ENCODE results near the gene MPC1L.
A peak's percentile ranks its signal among the peaks of the same experiment; 100 is the strongest.
"Not testable (repeated sequence)": the region's sequence is repeated elsewhere in the genome, so short reads cannot be mapped to it uniquely, and the experiment has no call there.

MPC1L gene

GRCh38 chrX:40623139-40623536 lies at the start of gene MPC1L:
TSS of gene MPC1L (plus strand) at chrX:40623428. CDS start at chrX:40623566, 138 bp downstream.
- no peak for DNase-seq

GRCh38 chrX:40573763-40574162 lies 49.5 kb upstream of the MPC1L start:
- DNase-seq, result no peak

DNA sequence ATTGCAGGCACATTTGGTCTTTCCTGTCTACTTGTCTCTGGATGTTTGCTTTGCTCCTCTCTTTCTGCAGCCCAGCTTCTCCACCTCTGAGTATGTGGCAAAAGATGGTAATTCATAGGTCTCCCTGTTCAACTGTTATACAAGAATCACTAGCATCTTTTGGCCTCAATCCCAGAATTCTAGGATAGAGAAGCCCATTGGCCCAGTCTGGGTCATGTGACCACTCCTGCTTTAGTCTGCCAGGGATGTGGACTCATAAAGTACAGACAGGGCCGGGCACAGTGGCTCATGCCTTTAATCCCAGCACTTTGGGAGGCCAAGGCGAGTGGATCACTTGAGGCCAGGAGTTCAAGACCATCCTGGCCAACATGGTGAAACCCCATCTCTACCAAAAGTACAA lies 47.8 kb upstream of the MPC1L start:
- DNase-seq, result not testable (repeated sequence)

GRCh38 chrX:40576291-40576690 lies 46.9 kb upstream of the MPC1L start:
- DNase-seq, result no peak

DNA sequence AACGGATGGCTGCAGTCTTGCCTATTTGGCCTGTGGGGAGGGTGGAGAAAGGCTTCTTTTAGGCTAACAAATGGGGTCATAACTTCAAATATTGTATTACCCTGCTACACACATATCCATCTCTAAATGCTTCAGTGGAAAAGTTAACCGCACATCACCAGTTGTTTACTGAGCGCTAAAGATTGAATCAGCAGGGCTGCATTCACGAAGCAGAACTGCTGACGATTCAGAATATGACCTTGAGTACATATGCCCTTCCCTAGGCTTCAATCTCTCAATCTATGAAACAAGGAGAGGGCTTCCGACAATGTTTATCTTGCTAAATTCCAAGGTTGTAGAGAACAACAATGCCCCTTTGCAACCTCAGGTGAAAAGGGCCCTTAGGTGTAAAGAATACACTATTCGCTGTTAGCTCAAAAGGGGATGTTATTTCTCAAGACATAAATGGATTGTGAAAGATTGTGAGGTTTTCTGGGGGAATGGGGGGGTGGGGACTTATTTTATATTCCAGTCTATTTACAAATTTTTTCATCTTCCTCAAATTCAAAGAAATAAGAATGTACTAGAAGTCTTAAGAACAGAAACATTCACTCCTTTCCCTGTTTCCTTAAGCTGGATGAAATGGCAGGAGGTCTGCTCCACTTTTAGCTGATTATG lies 45.1 kb upstream of the MPC1L start:
- DNase-seq, result no peak

- no peak for DNase-seq
Measured at GRCh38 chrX:40579141-40579540, 44.1 kb upstream of the MPC1L start.

DNA sequence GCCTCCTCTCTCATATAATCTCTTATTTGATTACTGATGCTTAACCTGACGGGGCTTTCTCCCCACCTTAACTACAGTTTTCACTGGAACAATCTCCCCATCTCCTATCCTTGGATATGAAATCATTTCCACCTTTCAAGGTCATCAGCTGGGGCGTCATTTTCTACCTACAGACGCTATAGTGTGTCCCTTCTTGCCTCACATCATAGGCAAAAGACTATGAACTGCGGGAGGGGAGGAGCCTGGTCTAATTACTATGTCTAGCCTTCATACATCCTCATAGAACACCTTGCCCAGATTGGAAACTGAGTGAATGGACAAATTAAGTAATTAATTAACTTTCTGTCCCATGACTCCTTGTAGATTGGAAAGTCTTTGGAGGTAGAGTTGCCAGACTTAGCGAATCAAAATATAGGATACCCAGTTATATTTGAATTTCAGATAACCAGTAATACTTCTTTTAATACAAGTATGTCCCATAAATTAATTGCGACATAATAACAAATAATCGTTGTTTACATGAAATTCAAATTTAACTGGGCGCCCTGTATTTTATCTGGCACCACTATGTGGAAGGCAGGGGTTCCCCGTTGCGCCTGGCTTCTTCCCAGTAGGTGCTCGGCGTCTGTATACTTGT lies 43.2 kb upstream of the MPC1L start:
- no peak for DNase-seq

- DNase-seq, result peak; percentile 86
Measured at GRCh38 chrX:40580537-40581335, 42.5 kb upstream of the MPC1L start, which contains the start of gene ATP6AP2. TSS of gene ATP6AP2 (plus strand) at chrX:40580970. CDS start at chrX:40581066, 96 bp downstream.

DNA sequence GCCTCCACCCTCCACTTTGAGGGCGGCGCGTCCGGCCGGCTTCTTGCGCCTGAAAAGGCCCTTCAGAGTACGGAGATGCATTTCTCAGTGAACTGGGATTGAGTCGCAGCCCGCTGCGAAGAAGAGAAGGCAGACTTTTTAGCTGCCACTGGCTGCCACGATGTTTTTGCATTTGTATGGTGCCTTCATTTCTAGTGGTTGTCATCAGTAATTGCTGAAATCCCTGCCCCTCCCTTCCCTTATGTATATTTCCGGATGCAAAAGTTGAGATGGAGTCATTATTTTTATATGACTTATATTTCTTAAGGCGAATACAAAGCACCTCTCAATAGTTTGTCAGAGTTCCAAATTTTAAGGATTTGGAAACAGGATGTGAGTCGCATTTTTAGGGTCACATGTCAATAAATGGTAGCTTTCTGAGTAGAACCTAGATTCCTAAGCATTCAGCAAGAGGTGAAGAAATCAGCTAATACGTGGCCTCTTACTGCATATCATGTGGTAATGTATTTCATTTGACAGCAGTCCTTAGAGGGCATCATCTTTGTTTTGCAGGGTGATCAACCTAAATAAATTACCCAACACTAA lies 41.8 kb upstream of the MPC1L start:
- DNase-seq, result no peak

DNA sequence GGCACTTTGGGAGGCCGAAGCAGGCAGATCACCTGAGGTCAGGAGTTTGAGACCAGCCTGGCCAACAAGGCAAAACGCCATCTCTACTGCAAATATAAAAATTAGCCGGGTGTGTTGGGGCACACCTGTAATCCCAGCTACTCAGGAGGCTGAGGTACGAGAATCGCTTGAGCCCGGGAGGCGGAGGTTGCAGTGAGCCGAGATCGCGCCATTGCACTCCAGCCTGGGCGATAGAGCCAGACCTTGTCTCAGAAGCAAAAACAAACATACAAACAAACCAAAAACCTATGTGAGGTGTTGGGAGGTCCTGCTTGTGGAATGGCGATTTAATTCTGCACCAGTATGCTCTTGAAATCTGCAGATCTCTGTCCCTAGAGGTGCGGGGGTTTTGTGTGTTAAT lies 41.0 kb upstream of the MPC1L start:
- not testable (repeated sequence) for DNase-seq

GRCh38 chrX:40582811-40583210 lies 40.4 kb upstream of the MPC1L start:
- DNase-seq, result no peak

GRCh38 chrX:40587623-40588022 lies 35.6 kb upstream of the MPC1L start:
- DNase-seq, result not testable (repeated sequence)

GRCh38 chrX:40589616-40590321 lies 33.5 kb upstream of the MPC1L start:
- not testable (repeated sequence) for DNase-seq

DNA sequence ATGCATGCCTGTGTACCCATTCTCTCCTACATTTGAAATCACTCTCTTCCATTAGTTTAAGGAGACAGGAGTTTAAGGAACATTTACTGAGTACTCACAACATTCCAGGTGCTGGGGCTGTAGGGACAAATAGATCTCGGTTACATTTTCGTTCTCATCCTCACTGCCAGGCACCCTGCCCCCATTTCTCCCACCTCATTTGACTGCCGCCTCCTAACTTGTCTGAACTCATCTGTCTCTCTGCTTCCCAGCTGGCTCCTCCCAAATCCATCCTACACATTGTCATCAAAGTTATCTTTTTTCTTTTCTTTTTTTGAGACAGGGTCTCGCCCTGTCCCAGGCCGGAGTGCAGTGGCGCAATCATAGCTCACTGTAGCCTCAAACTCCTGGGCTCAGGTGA lies 19.8 kb upstream of the MPC1L start:
- no peak for DNase-seq

DNA sequence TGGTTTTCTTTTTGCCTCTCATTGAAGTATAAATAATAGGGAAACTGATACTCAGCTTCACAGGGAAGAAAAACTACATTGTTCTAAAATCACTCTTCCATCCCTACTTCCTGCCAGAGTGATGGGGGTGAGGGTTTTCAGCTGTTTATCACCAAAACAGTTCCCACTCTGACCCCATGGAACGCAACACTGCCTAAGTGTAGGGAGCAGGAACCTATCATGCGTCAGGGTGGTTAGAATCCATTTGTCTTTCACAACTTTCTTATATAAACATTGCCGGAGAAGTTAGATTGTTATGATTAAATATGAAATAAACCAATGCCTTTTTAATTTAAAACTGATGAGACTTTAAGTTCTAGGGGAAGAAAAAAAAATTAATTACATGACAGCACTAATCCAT lies 15.8 kb upstream of the MPC1L start:
- no peak for DNase-seq

GRCh38 chrX:40612511-40612910 lies 10.7 kb upstream of the MPC1L start:
- no peak for DNase-seq

DNA sequence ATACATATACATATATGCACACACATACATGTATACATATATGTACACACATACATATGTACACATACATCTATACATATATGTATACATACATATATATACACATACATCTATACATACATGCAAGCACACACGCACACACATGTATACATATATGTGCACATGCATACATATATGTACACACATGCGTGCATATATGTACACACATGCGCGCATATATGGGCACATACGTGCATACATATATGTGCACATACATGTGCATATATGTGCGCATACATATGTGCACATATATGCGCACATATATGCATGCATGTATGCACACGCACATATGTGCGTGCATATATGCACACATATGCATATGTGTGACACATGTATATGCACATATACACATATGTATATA lies 7.3 kb upstream of the MPC1L start:
- no peak for DNase-seq

- no peak for DNase-seq
Measured at GRCh38 chrX:40617566-40617965, 5.7 kb upstream of the MPC1L start.

- DNase-seq, result no peak
Measured at GRCh38 chrX:40622479-40623138, 619 bp upstream of the MPC1L start.

- no peak for DNase-seq
Measured at GRCh38 chrX:40623665-40624064, 437 bp downstream of the MPC1L start.

DNA sequence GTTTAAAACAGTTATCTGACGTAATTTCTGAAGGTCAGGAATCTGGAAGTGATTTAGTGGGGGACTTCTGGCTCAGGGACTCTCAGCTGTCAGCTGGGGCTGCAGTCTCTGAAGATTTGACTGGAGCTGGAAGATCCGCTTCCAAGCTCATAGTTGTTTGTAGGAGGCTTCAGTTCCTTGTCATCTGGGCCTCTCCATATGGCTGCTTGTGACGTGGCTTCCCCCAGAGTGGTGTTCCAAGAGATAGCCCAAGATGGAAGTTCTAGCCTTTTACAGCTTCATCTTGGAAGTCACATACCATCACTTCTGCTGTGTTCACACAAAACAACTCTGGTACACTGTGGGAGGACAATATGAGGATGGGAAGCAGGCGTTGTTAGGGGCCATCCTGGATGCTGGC lies 2.1 kb downstream of the MPC1L start:
- DNase-seq, result no peak

DNA sequence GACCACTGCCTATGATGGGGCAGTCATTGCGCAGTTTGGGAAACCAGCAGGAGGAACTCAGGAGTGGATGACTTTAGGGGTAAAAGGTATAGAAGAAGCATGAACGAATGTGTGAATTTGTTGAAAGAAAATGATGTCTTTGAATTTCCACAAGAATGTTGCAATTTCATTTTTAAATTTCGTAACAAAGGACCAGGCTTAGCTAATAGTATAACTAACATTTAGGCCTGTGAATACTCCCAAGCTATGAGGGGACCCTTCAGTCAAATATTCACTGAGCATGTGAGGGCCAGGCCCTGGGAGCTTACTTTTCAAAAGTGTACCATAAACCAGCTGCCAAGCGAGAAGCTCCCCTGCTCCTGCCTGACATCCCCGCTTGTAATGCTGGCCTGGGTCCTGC lies 5.3 kb downstream of the MPC1L start:
- no peak for DNase-seq

All from activated CD8-positive, alpha-beta memory T cell treated with anti-CD3 and anti-CD28 coated beads, Interleukin-2, amount 50 U/mL, for 4 hours (primary cell).